ENCODE data around the gene CHD5. TPM values are rescaled to one million over a fixed set of nuclear protein-coding genes. Genes with fewer than 3 reads are reported as not detected.

Gene CHD5
- total and polyA plus RNA-seq, 2 of the 13 experiments (the other 11 are each of a cell fraction or from before 2014, with no cell fraction given) = 0.02 to 0.21 TPM

DNA sequence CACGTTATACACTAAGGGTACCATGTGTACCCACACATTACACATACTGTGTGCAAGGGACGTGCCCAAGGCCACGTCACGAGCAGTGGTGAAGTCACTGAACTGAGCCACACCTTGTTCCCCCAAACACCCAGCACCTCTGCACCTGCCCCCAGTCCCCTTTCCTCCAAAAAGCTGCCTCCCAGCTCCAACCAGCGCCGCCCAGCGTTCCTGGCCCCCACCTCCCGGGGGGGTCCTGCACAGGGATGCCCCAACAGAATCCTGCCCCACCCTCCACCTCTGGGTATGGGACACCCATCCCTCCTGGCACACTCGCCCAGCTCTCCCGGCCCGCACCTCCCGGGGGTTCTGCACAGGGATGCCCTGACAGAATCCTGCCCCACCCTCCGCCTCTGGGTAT, 54.1 kb downstream of the CHD5 start:
- no peak overlapping the region for H3K4me2 ChIP-seq (ENCODE audit: low read depth, low read length)
- DNase-seq (ENCODE audit: low spot score) (no peak), FAIRE-seq (no peak), ATAC-seq (no peak)
- H3K9me3 ChIP-seq (ENCODE audit: low read length) = no peaks in the 10 kb centered on the region
- intact Hi-C loops (cut with micrococcal nuclease; ENCODE audit: unreplicated experiment) = no loop called here
- no TSS peak for BruUV-seq (replicated peaks)
- H3K27me3 ChIP-seq (ENCODE audit: control insufficient read depth in 1 of 2, insufficient read depth in 2 of 2, low read length in 2 of 2) = peaks cover 3 to 34% of the 10 kb centered on the region in 2 experiments; a peak in 3 of 5 replicates
- H3K4me1 ChIP-seq (ENCODE audit: insufficient read depth, low read length) = peaks cover 23% of the 10 kb centered on the region
- POLR2A ChIA-PET = no interaction called here
- H3K36me3 ChIP-seq (replicated peaks in 1 of 2; ENCODE audit: control insufficient read depth in 1 of 2, insufficient read depth in 2 of 2, low read length in 2 of 2) = no peaks in the 10 kb centered on the region
- in situ Hi-C loops (cut with HindIII; ENCODE audit: extremely low pct_ligation_motif_present, low pct_unique_long_range_greater_than_20kb) = no loop called here
- no peak overlapping the region for H3K4me3 ChIP-seq (replicated peaks in 1 of 3; ENCODE audit: insufficient read depth in 1 of 3, low read depth in 2 of 3, low read length in 3 of 3)
- TF ChIP-seq ZMYM4 (CRISPR knock-in tag; IDR thresholded peaks at IDR 0.05) = no peak
- TF ChIP-seq, protein P1, sequence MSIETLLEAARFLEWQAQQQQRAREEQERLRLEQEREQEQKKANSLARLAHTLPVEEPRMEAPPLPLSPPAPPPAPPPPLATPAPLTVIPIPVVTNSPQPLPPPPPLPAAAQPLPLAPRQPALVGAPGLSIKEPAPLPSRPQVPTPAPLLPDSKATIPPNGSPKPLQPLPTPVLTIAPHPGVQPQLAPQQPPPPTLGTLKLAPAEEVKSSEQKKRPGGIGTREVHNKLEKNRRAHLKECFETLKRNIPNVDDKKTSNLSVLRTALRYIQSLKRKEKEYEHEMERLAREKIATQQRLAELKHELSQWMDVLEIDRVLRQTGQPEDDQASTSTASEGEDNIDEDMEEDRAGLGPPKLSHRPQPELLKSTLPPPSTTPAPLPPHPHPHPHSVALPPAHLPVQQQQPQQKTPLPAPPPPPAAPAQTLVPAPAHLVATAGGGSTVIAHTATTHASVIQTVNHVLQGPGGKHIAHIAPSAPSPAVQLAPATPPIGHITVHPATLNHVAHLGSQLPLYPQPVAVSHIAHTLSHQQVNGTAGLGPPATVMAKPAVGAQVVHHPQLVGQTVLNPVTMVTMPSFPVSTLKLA (IDR thresholded peaks at IDR 0.05) = peak; percentile 46
- TF ChIP-seq ZNF777 (CRISPR knock-in tag; IDR thresholded peaks at IDR 0.05) = no peak
- no peak for TF ChIP-seq STAG1 (CRISPR knock-in tag; IDR thresholded peaks at IDR 0.05)
- no peak for TF ChIP-seq IRF2 (CRISPR knock-in tag; IDR thresholded peaks at IDR 0.05)
- TF ChIP-seq CREB1 (IDR thresholded peaks at IDR 0.05) = 0 out of 2 replicates have a peak, but pooled peaks have one; percentile 22
- no peak for TF ChIP-seq CREB1 (CRISPR knock-in tag; IDR thresholded peaks at IDR 0.05)
- CTCF ChIA-PET (ENCODE audit: low intra/inter-chr PET ratio, low total read pairs) = no interaction called here
- H2AFZ ChIP-seq (ENCODE audit: low read length) = no peak overlapping the region
- H3K27ac ChIP-seq (ENCODE audit: extremely low read length, insufficient read depth, low read length) = no peak overlapping the region
- no peaks in the 10 kb centered on the region for H3K79me2 ChIP-seq (ENCODE audit: insufficient read depth, low read length)
- 49% methylated on average over 10 of the region's 13 CpGs for WGBS (ENCODE audit: low lambda C conversion rate)
- no peaks in the 10 kb centered on the region for H4K20me1 ChIP-seq (ENCODE audit: insufficient read depth, low read length)
- H3K9ac ChIP-seq (ENCODE audit: insufficient read depth, low read depth, low read length) = no peak overlapping the region

DNA sequence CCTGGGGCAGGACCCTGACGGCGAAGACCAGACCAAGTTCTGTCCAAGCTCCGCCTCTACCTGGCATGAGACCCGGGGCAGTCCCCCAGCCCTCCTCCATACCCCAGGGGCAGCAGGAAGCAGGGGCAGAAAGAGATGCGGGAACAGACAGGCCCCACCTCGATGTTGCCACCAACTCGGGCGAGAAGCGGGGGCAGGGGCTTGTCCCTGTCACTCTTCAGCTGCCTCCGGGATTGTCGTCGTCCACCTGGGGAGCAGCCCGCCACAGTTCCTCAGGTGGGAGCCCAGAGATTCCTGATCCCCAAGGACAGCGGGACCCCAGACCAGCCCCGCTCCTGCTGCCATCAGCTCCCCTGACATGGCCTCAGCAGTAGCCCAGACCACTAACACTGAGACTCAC, 54.8 kb downstream of the CHD5 start:
- Histone ChIP-seq H3K27me3 (ENCODE audit: control insufficient read depth in 1 of 2, insufficient read depth in 2 of 2, low read length in 2 of 2) (peaks cover 3 to 32% of the 10 kb centered on the region in 2 experiments; a peak in 3 of 5 replicates), H2AFZ (ENCODE audit: low read length) (no peak overlapping the region), H4K20me1 (ENCODE audit: insufficient read depth, low read length) (no peaks in the 10 kb centered on the region), H3K4me2 (ENCODE audit: low read depth, low read length) (no peak overlapping the region), H3K36me3 (replicated peaks in 1 of 2; ENCODE audit: control insufficient read depth in 1 of 2, insufficient read depth in 2 of 2, low read length in 2 of 2) (no peaks in the 10 kb centered on the region), H3K9me3 (ENCODE audit: low read length) (no peaks in the 10 kb centered on the region), H3K9ac (ENCODE audit: insufficient read depth, low read depth, low read length) (no peak overlapping the region), H3K4me3 (replicated peaks in 1 of 3; ENCODE audit: insufficient read depth in 1 of 3, low read depth in 2 of 3, low read length in 3 of 3) (no peak overlapping the region), H3K79me2 (ENCODE audit: insufficient read depth, low read length) (no peaks in the 10 kb centered on the region), H3K4me1 (ENCODE audit: insufficient read depth, low read length) (peaks cover 23% of the 10 kb centered on the region), H3K27ac (ENCODE audit: extremely low read length, insufficient read depth, low read length) (no peak overlapping the region)
- ChIA-PET POLR2A (no interaction called here), CTCF (ENCODE audit: low intra/inter-chr PET ratio, low total read pairs) (no interaction called here)
- 64% methylated on average over 5 of the region's 15 CpGs for WGBS (ENCODE audit: low lambda C conversion rate)
- no TSS peak for BruUV-seq (replicated peaks)
- no peak for TF ChIP-seq ZNF720 (CRISPR knock-in tag; IDR thresholded peaks at IDR 0.05)
- TF ChIP-seq PHB2 (IDR thresholded peaks at IDR 0.05; ENCODE audit: partially characterized antibody) = no peak
- TF ChIP-seq TRIM22 (IDR thresholded peaks at IDR 0.05) = no peak
- in situ Hi-C loops (cut with HindIII; ENCODE audit: extremely low pct_ligation_motif_present, low pct_unique_long_range_greater_than_20kb) (no loop called here), intact Hi-C loops (cut with micrococcal nuclease; ENCODE audit: unreplicated experiment) (no loop called here)
- DNase-seq (ENCODE audit: low spot score) (no peak), ATAC-seq (no peak), FAIRE-seq (no peak)

Measured in HepG2 (cell line).